ENCODE data around the gene DRD1.

The DRD1 gene

GRCh38 chr5:175477440-175477839 lies 33.5 kb upstream of the DRD1 start:
- Mint-ChIP-seq H3K4me1 (peaks cover 16 to 25% of the 10 kb centered on the region in 2 donors), H3K4me3 (no peak overlapping the region), H3K27ac (no peak overlapping the region), H3K36me3 (peaks cover 4 to 10% of the 10 kb centered on the region in 2 donors), H3K9me3 (peaks cover 0 to under 1% of the 10 kb centered on the region in 2 donors), H3K27me3 (peaks cover 28 to 36% of the 10 kb centered on the region in 2 donors)
- no peak for ATAC-seq (replicated peaks)
- DNase-seq = no peak

GRCh38 chr5:175475248-175475647 lies 31.3 kb upstream of the DRD1 start:
- peaks cover 11 to 15% of the 10 kb centered on the region in 2 donors for H3K4me1 Mint-ChIP-seq
- H3K9me3 Mint-ChIP-seq = peaks cover 0 to 3% of the 10 kb centered on the region in 2 donors
- no peak for ATAC-seq (replicated peaks)
- no peak for DNase-seq
- peaks cover 28 to 49% of the 10 kb centered on the region in 2 donors for H3K27me3 Mint-ChIP-seq
- no peak overlapping the region for H3K27ac Mint-ChIP-seq
- no peak overlapping the region for H3K4me3 Mint-ChIP-seq
- H3K36me3 Mint-ChIP-seq = peaks cover 0 to 3% of the 10 kb centered on the region in 2 donors

- Mint-ChIP-seq H3K4me1 (no peaks in the 10 kb centered on the region), H3K36me3 (peaks cover 0 to 2% of the 10 kb centered on the region in 2 donors), H3K27ac (no peak overlapping the region), H3K27me3 (peaks cover 38 to 62% of the 10 kb centered on the region in 2 donors), H3K4me3 (no peak overlapping the region), H3K9me3 (peaks cover 0 to 5% of the 10 kb centered on the region in 2 donors)
- ATAC-seq (replicated peaks) (no peak), DNase-seq (no peak)
These were observed 28.4 kb upstream of the DRD1 start for GRCh38 chr5:175472378-175472777.

GRCh38 chr5:175471628-175472027 lies 27.6 kb upstream of the DRD1 start:
- no peak for DNase-seq
- Mint-ChIP-seq H3K27ac (no peak overlapping the region), H3K4me1 (no peaks in the 10 kb centered on the region), H3K9me3 (peaks cover 0 to 5% of the 10 kb centered on the region in 2 donors), H3K27me3 (peaks cover 38 to 62% of the 10 kb centered on the region in 2 donors), H3K36me3 (peaks cover 0 to 2% of the 10 kb centered on the region in 2 donors), H3K4me3 (no peak overlapping the region)
- ATAC-seq (replicated peaks) = peak in 1 of 2 donors; percentile 33

GRCh38 chr5:175471196-175471595 lies 27.2 kb upstream of the DRD1 start:
- no peak overlapping the region for H3K4me3 Mint-ChIP-seq
- H3K4me1 Mint-ChIP-seq = no peaks in the 10 kb centered on the region
- ATAC-seq (replicated peaks) = no peak
- no peak overlapping the region for H3K27ac Mint-ChIP-seq
- no peak for DNase-seq
- H3K27me3 Mint-ChIP-seq = peaks cover 38 to 59% of the 10 kb centered on the region in 2 donors
- peaks cover 0 to 2% of the 10 kb centered on the region in 2 donors for H3K36me3 Mint-ChIP-seq
- peaks cover 0 to 5% of the 10 kb centered on the region in 2 donors for H3K9me3 Mint-ChIP-seq

- no peak overlapping the region for H3K27ac Mint-ChIP-seq
- H3K9me3 Mint-ChIP-seq = peaks cover 0 to 5% of the 10 kb centered on the region in 2 donors
These were observed 26.8 kb upstream of the DRD1 start for GRCh38 chr5:175470781-175471180.

GRCh38 chr5:175469916-175470315 lies 25.9 kb upstream of the DRD1 start:
- no peaks in the 10 kb centered on the region for H3K4me1 Mint-ChIP-seq
- no peak overlapping the region for H3K27ac Mint-ChIP-seq
- DNase-seq (no peak), ATAC-seq (replicated peaks) (no peak)
- peaks cover 0 to 5% of the 10 kb centered on the region in 2 donors for H3K9me3 Mint-ChIP-seq
- H3K36me3 Mint-ChIP-seq = peaks cover 0 to 2% of the 10 kb centered on the region in 2 donors
- no peak overlapping the region for H3K4me3 Mint-ChIP-seq
- peaks cover 31 to 49% of the 10 kb centered on the region in 2 donors for H3K27me3 Mint-ChIP-seq

More at GRCh38 chr5:175470781-175471180, 26.8 kb upstream of the DRD1 start:
- ATAC-seq (replicated peaks) = no peak
- peaks cover 0 to 2% of the 10 kb centered on the region in 2 donors for H3K36me3 Mint-ChIP-seq
- no peak for DNase-seq
- H3K27me3 Mint-ChIP-seq = peaks cover 36 to 55% of the 10 kb centered on the region in 2 donors
- H3K4me3 Mint-ChIP-seq = no peak overlapping the region
- H3K4me1 Mint-ChIP-seq = no peaks in the 10 kb centered on the region

GRCh38 chr5:175468892-175469291 lies 24.9 kb upstream of the DRD1 start:
- H3K4me3 Mint-ChIP-seq = no peak overlapping the region

GRCh38 chr5:175467983-175468690 lies 24.2 kb upstream of the DRD1 start:
- Mint-ChIP-seq H3K27ac (no peak overlapping the region), H3K4me1 (peaks cover 4 to 6% of the 10 kb centered on the region in 2 donors), H3K36me3 (peaks cover 0 to 2% of the 10 kb centered on the region in 2 donors), H3K9me3 (peaks cover 0 to 5% of the 10 kb centered on the region in 2 donors), H3K4me3 (no peak overlapping the region), H3K27me3 (peaks cover 20 to 38% of the 10 kb centered on the region in 2 donors)
- ATAC-seq (replicated peaks) = no peak
- no peak for DNase-seq

More at GRCh38 chr5:175468892-175469291, 24.9 kb upstream of the DRD1 start:
- Mint-ChIP-seq H3K36me3 (peaks cover 0 to 2% of the 10 kb centered on the region in 2 donors), H3K9me3 (peaks cover 0 to 5% of the 10 kb centered on the region in 2 donors), H3K4me1 (peaks cover 4 to 6% of the 10 kb centered on the region in 2 donors), H3K27me3 (peaks cover 27 to 45% of the 10 kb centered on the region in 2 donors), H3K27ac (no peak overlapping the region)
- ATAC-seq (replicated peaks) = no peak
- no peak for DNase-seq

GRCh38 chr5:175466700-175467318 lies 22.8 kb upstream of the DRD1 start:
- H3K36me3 Mint-ChIP-seq = peaks cover 0 to 2% of the 10 kb centered on the region in 2 donors
- ATAC-seq (replicated peaks) (no peak), DNase-seq (no peak)
- H3K4me3 Mint-ChIP-seq = no peak overlapping the region
- no peak overlapping the region for H3K27ac Mint-ChIP-seq
- H3K4me1 Mint-ChIP-seq = peaks cover 4 to 6% of the 10 kb centered on the region in 2 donors
- H3K27me3 Mint-ChIP-seq = peaks cover 20 to 35% of the 10 kb centered on the region in 2 donors
- peaks cover 0 to 2% of the 10 kb centered on the region in 2 donors for H3K9me3 Mint-ChIP-seq

GRCh38 chr5:175465282-175465681 lies 21.3 kb upstream of the DRD1 start:
- H3K27ac Mint-ChIP-seq = no peak overlapping the region
- no peak for DNase-seq
- ATAC-seq (replicated peaks) = no peak
- H3K4me1 Mint-ChIP-seq = peaks cover 4 to 6% of the 10 kb centered on the region in 2 donors
- H3K4me3 Mint-ChIP-seq = no peak overlapping the region
- peaks cover 0 to 2% of the 10 kb centered on the region in 2 donors for H3K36me3 Mint-ChIP-seq
- H3K9me3 Mint-ChIP-seq = peaks cover 0 to 2% of the 10 kb centered on the region in 2 donors
- peaks cover 27 to 30% of the 10 kb centered on the region in 2 donors for H3K27me3 Mint-ChIP-seq

- H3K9me3 Mint-ChIP-seq = peaks cover 0 to 2% of the 10 kb centered on the region in 2 donors
- H3K27me3 Mint-ChIP-seq = peaks cover 27% of the 10 kb centered on the region in 2 donors
- peaks cover 4 to 6% of the 10 kb centered on the region in 2 donors for H3K4me1 Mint-ChIP-seq
- DNase-seq (no peak), ATAC-seq (replicated peaks) (no peak)
- peaks cover 0 to 2% of the 10 kb centered on the region in 2 donors for H3K36me3 Mint-ChIP-seq
- no peak overlapping the region for H3K4me3 Mint-ChIP-seq
- H3K27ac Mint-ChIP-seq = no peak overlapping the region
These were observed 20.9 kb upstream of the DRD1 start for GRCh38 chr5:175464942-175465233.

GRCh38 chr5:175464074-175464941 lies 20.3 kb upstream of the DRD1 start:
- Mint-ChIP-seq H3K4me3 (no peak overlapping the region), H3K4me1 (peaks cover 4 to 6% of the 10 kb centered on the region in 2 donors), H3K36me3 (peaks cover 0 to 2% of the 10 kb centered on the region in 2 donors), H3K27ac (no peak overlapping the region), H3K27me3 (peaks cover 27% of the 10 kb centered on the region in 2 donors), H3K9me3 (peaks cover 0 to 2% of the 10 kb centered on the region in 2 donors)
- DNase-seq = peak; percentile 53
- peak; percentile 95 to 99 for ATAC-seq (replicated peaks)

GRCh38 chr5:175463641-175464040 lies 19.7 kb upstream of the DRD1 start:
- peaks cover 4 to 6% of the 10 kb centered on the region in 2 donors for H3K4me1 Mint-ChIP-seq
- H3K27me3 Mint-ChIP-seq = peaks cover 29 to 30% of the 10 kb centered on the region in 2 donors
- peaks cover 0 to under 1% of the 10 kb centered on the region in 2 donors for H3K9me3 Mint-ChIP-seq
- H3K27ac Mint-ChIP-seq = no peak overlapping the region
- peaks cover 0 to under 1% of the 10 kb centered on the region in 2 donors for H3K36me3 Mint-ChIP-seq
- ATAC-seq (replicated peaks) (no peak), DNase-seq (no peak)
- no peak overlapping the region for H3K4me3 Mint-ChIP-seq

Data from stimulated activated naive B cell treated with anti-CD40 and anti-IgM and Interleukin-4, amounts not matched to agents 10 μg/mL and 1 μg/mL and 100 μg/mL, for 72 hours (primary cell).